ENCODE measurements around the gene ITGB4.
"Not testable (repeated sequence)": the region's sequence is repeated elsewhere in the genome, so short reads cannot be mapped to it uniquely, and the experiment has no call there.

The ITGB4 gene

GRCh38 chr17:75752802-75753513 lies 31.7 kb downstream of the ITGB4 start:
- no peak for DNase-seq (ENCODE audit: low read depth, low spot score)

- DNase-seq (ENCODE audit: low read depth, low spot score) = peak; percentile 75
Measured at GRCh38 chr17:75753514-75754377, 32.5 kb downstream of the ITGB4 start.

GRCh38 chr17:75754378-75755204 lies 33.3 kb downstream of the ITGB4 start:
- DNase-seq (ENCODE audit: low read depth, low spot score) = no peak

GRCh38 chr17:75755205-75755901 lies 34.1 kb downstream of the ITGB4 start:
- DNase-seq (ENCODE audit: low read depth, low spot score) = no peak

- DNase-seq (ENCODE audit: low read depth, low spot score) = no peak
Measured at GRCh38 chr17:75755990-75756389, 34.7 kb downstream of the ITGB4 start.

- no peak for DNase-seq (ENCODE audit: low read depth, low spot score)
Measured at GRCh38 chr17:75756451-75757085, 35.3 kb downstream of the ITGB4 start.

GRCh38 chr17:75757086-75757681 lies 35.9 kb downstream of the ITGB4 start:
- no peak for DNase-seq (ENCODE audit: low read depth, low spot score)

- peak; percentile 56 for DNase-seq (ENCODE audit: low read depth, low spot score)
Measured at GRCh38 chr17:75758131-75758905, 37.1 kb downstream of the ITGB4 start.

GRCh38 chr17:75759457-75759856 lies 38.2 kb downstream of the ITGB4 start:
- DNase-seq (ENCODE audit: low read depth, low spot score) = no peak

- DNase-seq (ENCODE audit: low read depth, low spot score) = not testable (repeated sequence)
Measured at GRCh38 chr17:75759978-75760640, 38.9 kb downstream of the ITGB4 start.

GRCh38 chr17:75762513-75763268 lies 41.4 kb downstream of the ITGB4 start:
- DNase-seq (ENCODE audit: low read depth, low spot score) = no peak

- DNase-seq (ENCODE audit: low read depth, low spot score) = no peak
Measured at GRCh38 chr17:75763269-75763607, 42.0 kb downstream of the ITGB4 start.

GRCh38 chr17:75763613-75764416 lies 42.6 kb downstream of the ITGB4 start:
- DNase-seq (ENCODE audit: low read depth, low spot score) = no peak

- no peak for DNase-seq (ENCODE audit: low read depth, low spot score)
Measured at GRCh38 chr17:75764417-75764710, 43.1 kb downstream of the ITGB4 start.

- peak; percentile 65 for DNase-seq (ENCODE audit: low read depth, low spot score)
Measured at GRCh38 chr17:75764711-75765421, 43.6 kb downstream of the ITGB4 start, which contains the start of gene GALK1. Gene GALK1 (minus strand): TSS chr17:75765192. CDS start chr17:75765136, 56 bp downstream.

GRCh38 chr17:75765981-75766380 lies 44.7 kb downstream of the ITGB4 start:
- DNase-seq (ENCODE audit: low read depth, low spot score) = no peak

GRCh38 chr17:75767881-75768280 lies 46.6 kb downstream of the ITGB4 start:
- DNase-seq (ENCODE audit: low read depth, low spot score) = no peak

Data from ELF-1 (cell line).